ENCODE results near the gene TRIM14.

TRIM14 gene

GRCh38 chr9:98086461-98086860 is 32.6 kb downstream of the TRIM14 start:
- TF ChIP-seq POLR2A (IDR thresholded peaks at IDR 0.05; ENCODE audit: extremely low read depth, insufficient read length) (no peak), MYC (IDR thresholded peaks at IDR 0.05; ENCODE audit: low read depth, low read length) (no peak), MAX (IDR thresholded peaks at IDR 0.05; ENCODE audit: low read depth, low read length) (no peak)
- TF ChIP-seq, protein P1, sequence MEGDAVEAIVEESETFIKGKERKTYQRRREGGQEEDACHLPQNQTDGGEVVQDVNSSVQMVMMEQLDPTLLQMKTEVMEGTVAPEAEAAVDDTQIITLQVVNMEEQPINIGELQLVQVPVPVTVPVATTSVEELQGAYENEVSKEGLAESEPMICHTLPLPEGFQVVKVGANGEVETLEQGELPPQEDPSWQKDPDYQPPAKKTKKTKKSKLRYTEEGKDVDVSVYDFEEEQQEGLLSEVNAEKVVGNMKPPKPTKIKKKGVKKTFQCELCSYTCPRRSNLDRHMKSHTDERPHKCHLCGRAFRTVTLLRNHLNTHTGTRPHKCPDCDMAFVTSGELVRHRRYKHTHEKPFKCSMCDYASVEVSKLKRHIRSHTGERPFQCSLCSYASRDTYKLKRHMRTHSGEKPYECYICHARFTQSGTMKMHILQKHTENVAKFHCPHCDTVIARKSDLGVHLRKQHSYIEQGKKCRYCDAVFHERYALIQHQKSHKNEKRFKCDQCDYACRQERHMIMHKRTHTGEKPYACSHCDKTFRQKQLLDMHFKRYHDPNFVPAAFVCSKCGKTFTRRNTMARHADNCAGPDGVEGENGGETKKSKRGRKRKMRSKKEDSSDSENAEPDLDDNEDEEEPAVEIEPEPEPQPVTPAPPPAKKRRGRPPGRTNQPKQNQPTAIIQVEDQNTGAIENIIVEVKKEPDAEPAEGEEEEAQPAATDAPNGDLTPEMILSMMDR (IDR thresholded peaks at IDR 0.05; ENCODE audit: low read depth, low read length), result no peak
- no peak overlapping the region for H3K4me3 ChIP-seq (ENCODE audit: low read depth, low read length)
- no peak for DNase-seq (ENCODE audit: low read depth)

DNA sequence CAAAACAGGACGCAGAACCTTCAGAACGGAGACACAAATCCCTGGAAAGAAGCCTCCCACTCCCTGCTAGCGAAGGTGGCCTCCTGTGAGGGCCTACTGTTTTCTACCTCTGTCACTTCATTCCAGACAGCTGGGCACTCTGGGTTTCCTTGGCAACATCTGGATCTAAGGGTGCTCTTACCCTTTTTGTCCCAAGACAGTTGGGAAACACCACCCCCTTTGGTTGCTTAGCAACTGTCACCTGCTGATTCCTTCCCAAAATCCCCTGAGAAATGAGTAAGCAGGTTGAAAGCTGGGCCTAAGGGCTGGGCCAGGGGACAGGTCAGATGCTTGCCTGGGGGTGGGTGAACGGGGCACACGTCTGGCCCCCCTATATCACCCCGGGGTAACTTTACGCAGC is 33.1 kb downstream of the TRIM14 start:
- peak; percentile 36 for DNase-seq (ENCODE audit: low read depth)
- no peak overlapping the region for H3K4me3 ChIP-seq (ENCODE audit: low read depth, low read length)
- TF ChIP-seq, protein P1 (IDR thresholded peaks at IDR 0.05; ENCODE audit: low read depth, low read length), result no peak
- TF ChIP-seq MYC (IDR thresholded peaks at IDR 0.05; ENCODE audit: low read depth, low read length) (no peak), MAX (IDR thresholded peaks at IDR 0.05; ENCODE audit: low read depth, low read length) (no peak), POLR2A (IDR thresholded peaks at IDR 0.05; ENCODE audit: extremely low read depth, insufficient read length) (no peak)

GRCh38 chr9:98085058-98085457 is 34.0 kb downstream of the TRIM14 start:
- H3K4me3 ChIP-seq (ENCODE audit: low read depth, low read length), result no peak overlapping the region
- DNase-seq (ENCODE audit: low read depth), result no peak
- TF ChIP-seq, protein P1 (IDR thresholded peaks at IDR 0.05; ENCODE audit: low read depth, low read length), result no peak
- TF ChIP-seq MYC (IDR thresholded peaks at IDR 0.05; ENCODE audit: low read depth, low read length) (no peak), MAX (IDR thresholded peaks at IDR 0.05; ENCODE audit: low read depth, low read length) (no peak), POLR2A (IDR thresholded peaks at IDR 0.05; ENCODE audit: extremely low read depth, insufficient read length) (no peak)

DNA sequence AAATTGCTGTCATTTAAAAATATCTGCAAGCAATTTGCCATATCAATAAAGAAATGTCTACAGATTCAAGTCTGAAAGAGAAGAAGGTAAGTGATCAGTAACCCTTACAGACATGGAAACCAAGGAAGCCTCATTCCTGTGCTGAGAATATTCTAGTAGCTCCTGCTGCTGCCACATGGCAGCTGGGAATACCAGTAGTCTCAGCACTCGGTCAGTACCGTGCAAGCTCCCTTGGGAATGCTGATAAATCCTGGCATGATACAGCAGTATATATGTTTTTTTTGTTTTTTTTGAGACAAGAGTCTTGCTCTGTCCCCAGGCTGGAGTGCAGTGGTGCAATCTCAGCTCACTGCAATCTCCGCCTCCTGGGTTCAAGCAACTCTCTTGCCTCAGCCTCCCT is 34.6 kb downstream of the TRIM14 start:
- no peak overlapping the region for H3K4me3 ChIP-seq (ENCODE audit: low read depth, low read length)
- no peak for DNase-seq (ENCODE audit: low read depth)
- TF ChIP-seq MYC (IDR thresholded peaks at IDR 0.05; ENCODE audit: low read depth, low read length) (no peak), MAX (IDR thresholded peaks at IDR 0.05; ENCODE audit: low read depth, low read length) (no peak), POLR2A (IDR thresholded peaks at IDR 0.05; ENCODE audit: extremely low read depth, insufficient read length) (no peak)
- TF ChIP-seq, protein P1 (IDR thresholded peaks at IDR 0.05; ENCODE audit: low read depth, low read length), result no peak

DNA sequence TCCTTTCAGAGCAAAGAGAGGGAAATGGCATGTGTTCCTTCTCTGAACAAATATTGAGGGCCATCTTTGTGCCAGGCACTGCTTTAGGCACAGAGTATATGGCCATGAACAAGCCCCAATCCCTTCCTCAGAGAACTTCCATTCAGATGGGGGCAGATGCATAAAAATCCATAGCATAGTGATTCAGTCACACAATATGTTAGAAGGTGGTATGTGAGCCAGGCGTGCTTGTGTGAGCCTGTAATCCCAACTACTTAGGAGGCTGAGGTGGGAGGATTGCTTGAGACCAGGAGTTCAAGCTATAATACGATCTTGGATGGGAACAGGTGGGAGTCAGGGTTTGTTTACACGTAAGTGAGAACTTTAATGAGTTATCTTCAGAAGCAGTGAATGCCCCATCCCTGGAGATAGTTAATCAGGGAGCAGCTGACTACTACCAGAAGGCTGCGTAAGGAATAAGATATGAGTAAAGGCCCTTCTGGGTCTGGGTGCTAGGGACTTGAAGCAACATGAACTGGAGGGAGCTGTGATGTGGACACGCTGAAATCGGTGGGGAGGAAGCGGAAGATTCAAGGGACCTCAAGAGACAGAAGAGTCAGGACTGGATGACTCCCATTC is 35.3 kb downstream of the TRIM14 start:
- H3K4me3 ChIP-seq (ENCODE audit: low read depth, low read length), result no peak overlapping the region
- no peak for DNase-seq (ENCODE audit: low read depth)
- TF ChIP-seq MYC (IDR thresholded peaks at IDR 0.05; ENCODE audit: low read depth, low read length), result no peak
- TF ChIP-seq, protein P1 (IDR thresholded peaks at IDR 0.05; ENCODE audit: low read depth, low read length), result no peak
- TF ChIP-seq MAX (IDR thresholded peaks at IDR 0.05; ENCODE audit: low read depth, low read length), result no peak
- no peak for TF ChIP-seq POLR2A (IDR thresholded peaks at IDR 0.05; ENCODE audit: extremely low read depth, insufficient read length)
